MV-4-11 (cell line): ENCODE measurements around the gene PACS2.

Source experiments
- DNase-seq: peaks from one replicate; lab custom pipeline; 2025; lab: John Stamatoyannopoulos, UW

Gene PACS2

GRCh38 chr14:105388110-105388951 lies 73.8 kb downstream of the PACS2 start:
- DNase-seq: peak; percentile 81

DNA sequence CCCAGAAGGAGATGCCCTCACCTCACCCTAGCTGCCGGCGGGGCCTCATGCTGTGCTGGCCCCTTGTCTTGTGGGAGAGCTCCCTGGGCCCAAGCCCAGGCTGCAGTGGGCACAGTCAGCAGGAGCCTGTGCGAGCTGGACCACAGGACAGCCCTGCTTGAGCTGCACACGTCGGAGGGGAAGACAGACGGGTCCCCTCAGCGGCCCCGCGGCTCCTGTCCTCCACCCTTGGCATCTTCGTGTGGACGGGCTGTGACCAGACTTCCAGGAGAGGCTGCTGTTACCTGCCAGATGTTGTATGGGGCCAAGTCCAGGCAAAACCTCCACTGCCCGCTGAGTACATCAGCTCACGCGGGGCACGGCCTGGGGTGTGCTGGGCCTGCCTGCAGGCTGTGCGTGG lies 74.4 kb downstream of the PACS2 start:
- DNase-seq: no peak

- DNase-seq: no peak
Measured at GRCh38 chr14:105389534-105389933, 75.0 kb downstream of the PACS2 start.

DNA sequence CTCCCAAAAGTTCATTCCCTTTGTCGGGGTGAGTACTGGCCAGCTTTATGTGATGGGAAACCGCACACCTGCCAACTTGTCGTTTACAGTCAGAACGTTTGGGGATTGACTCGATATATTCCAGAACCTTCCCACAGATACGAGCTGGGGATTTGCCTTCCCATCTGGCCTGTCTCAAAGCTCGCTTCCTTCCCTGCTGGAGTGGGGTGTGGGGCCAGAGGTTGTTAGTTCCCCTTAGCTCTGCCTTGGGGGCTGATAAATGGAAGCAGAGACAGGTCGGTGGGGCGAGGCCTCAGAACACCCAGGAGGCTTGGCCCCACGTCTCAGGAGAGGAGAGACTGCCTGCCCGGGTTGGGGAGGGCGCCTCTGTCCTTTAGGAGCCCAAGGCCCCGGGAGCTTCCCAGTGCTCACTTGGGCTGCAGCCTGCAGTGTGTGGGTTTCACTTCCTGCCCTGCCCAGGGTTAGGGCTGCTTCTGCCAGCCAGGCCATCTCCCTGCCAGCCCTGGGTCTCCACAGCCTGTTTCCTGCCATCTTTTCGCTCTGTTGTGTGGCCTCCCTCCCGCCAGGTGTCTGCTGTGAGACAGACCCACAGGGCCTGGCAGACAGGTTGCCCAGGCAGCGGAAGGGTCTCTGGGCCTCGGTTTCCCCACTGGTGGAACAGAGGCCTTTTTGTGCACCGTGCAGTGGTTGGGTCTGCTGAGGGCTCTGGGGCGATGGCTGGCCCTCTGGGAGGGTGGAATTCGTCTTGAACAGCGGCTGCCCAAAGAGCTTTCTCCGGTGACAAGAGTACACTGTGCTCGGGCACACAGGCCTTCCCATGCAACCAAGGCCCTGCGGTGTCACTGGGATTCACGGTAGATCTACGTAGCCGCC lies 75.7 kb downstream of the PACS2 start:
- DNase-seq: peak; percentile 80

DNA sequence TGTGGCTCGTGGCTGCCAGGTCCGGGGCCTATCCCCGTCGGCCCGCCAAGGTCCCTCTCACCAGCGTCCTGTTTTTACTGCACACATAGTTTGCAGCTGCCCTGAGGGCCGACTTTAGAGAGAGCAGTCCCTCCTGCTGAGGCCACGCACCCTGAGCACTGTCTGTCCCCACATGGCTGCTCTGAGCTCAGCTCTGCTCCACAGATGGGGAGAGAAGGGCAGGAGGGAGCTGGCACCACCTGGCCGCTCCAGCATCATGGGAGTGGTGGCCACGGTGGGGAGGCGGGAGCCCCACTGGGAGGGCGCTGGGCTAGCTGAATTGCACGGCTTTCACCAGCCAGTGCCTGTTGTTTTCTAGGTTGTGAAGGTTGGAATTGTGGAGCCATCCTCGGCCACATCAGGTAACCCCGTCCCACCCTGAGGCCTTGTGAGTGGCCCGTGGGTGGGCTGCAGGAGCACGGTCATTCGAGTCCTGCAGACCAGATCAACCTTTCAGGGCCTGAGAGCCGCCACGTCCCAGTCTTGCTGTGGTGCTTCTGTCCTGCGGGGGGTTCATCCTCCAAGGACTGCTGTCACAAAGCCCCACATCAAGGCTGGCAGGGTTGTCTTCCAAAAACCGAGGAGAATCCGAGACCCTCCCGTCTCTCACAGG lies 76.4 kb downstream of the PACS2 start:
- DNase-seq: no peak

GRCh38 chr14:105391541-105391940 lies 77.0 kb downstream of the PACS2 start:
- no peak for DNase-seq

DNA sequence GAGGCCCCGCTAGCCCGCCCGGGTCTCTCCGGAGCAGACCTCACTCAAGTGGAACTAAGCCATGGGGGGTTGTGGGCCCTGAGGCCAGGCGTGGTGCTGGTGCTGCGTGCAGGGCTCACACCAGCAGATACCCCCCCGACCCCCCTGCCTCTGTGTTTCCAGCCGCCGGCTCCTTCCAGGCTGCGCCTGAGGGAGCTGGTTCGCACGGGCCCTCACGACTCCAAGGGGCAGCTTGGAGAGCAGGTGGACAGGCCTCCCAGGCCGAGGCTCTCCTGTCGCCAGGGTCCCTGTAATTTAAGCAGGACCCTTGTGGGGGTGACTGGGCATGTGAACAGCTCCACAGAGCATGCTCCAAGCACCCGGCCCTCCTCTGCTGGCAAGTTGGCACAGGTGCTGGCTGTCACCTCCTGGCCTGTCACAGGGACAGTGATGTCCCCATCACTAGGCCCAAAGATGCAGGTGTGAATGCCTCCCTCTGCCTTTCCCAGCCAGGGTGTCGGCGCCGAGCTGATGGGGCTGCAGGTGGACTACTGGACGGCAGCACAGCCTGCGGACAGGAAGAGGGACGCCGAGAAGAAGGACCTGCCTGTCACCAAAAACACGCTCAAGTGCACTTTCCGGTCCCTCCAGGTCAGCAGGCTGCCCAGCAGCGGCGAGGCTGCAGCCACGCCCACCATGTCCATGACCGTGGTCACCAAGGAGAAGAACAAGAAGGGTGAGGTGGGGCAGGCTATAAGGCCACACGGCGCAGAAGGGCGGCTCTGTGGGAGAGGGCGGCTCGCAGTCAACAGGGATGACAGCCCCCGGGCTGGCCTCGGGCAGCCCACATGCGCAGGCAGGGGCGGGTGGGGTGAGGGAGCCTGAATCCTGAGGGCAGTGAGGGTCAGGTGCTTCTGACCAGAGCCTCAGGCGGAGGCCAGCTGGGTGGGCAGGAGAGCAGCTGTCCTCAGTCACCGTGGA lies 77.9 kb downstream of the PACS2 start:
- no peak for DNase-seq

DNA sequence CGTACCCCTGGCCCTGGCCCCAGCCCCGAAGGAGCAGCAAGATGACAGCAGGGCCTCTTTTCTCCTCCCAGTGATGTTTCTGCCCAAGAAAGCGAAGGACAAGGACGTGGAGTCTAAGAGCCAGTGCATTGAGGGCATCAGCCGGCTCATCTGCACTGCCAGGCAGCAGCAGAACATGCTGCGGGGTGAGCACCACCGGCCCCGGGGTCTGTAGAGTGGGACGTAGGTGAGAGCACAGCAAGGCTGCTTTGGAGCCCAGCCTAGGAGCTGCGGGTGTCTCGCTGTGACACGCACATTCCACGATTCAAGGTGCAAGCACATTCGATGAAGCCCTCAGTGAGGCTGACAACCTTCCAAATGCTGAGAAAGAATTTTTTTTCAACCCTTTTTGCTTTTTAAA lies 78.6 kb downstream of the PACS2 start:
- DNase-seq: no peak

GRCh38 chr14:105394714-105395537 lies 80.4 kb downstream of the PACS2 start:
- DNase-seq: no peak

GRCh38 chr14:105395538-105395854 lies 80.9 kb downstream of the PACS2 start:
- DNase-seq: no peak

GRCh38 chr14:105397350-105397931 lies 82.9 kb downstream of the PACS2 start:
- no peak for DNase-seq

DNA sequence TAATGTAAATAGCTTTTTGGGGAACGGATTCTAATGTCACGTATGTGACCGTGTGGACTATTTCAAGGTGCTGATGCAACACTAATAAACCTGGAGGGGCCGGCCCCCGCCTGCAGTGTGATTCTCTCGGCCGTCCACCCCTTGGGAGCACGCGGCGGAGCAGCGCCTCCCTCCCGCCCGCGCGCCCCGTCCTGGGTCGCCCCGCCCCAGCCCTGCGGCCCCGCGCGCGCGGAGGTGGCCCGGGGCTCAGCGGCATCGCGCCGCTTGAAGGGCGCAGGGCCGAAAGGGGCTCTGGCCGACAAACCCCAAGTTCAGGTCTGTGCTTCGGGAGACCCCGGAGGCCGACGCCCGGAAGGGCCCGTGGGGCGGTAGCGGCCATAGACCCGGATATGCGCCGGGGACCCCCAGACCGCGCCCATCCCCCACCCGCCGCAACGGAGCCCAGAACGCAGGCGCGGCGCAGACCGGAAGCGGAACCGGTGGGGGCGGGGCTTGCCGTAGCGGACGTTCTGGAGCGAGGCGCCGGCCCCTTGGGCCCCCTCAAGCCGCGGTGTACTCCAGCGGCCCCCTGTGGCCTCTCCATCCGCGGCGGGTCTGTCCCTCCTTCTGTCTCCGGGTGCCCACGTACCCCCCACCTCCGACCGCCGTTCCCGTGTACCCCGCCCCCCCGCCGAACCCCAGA lies 83.6 kb downstream of the PACS2 start, which contains the start of gene TEX22:
Gene TEX22, plus strand, starts transcription at position 495 of the 682 bp plus-strand sequence. CDS start 803 bp downstream, outside the sequence.
- peak; percentile 69 for DNase-seq

DNA sequence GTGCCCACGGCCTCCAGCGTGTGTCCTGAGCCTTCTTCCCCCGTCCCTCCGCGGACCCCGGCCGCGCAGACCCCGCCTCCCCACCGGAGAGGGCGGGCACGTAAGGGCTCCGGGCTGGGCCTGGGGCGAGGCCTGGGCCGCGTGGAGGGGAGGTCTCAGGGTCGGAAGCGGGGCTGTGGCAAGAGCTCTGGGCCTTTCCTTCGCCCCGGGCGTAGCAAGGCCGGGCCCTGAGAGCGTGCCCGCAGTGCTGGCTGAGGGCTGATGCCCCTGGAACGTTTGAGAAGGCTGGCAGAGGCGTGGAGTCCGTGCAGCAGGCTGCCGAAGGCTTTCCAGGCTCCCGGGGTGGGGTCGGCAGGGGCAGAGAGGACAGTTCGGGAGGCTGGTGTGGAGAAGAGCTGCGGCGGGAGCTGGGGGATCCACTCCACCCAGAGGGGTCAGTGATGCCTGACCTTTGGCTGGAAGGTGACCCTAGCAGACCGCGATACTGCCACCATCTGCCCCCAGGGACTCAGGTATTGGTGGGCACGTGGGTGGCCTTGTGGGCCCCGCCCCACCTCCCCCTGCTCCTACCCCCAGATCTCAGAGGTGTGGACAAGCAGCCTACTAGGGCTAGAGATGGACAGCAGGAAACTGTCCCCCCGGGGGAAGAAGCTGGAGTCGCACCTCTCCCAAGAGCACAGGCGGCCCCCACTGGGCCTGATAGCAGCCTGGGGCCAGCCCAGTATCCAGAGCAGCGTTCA lies 84.3 kb downstream of the PACS2 start:
- DNase-seq: no peak

DNA sequence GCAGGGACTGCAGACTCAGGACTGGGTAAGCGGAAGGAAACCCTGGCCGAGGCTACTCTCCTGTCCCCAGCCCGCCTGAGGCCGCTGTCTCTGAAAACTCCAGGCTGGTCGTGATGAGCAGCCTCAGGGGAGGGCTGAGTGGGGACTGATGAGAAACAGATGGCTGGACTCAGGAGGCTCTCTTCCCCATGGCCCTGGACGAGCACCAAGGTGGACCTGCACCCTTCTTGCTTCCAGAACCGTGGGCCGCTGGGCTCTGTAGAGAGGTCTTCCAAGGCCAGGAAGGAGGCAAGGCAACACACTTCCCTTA lies 84.9 kb downstream of the PACS2 start:
- DNase-seq: no peak

DNA sequence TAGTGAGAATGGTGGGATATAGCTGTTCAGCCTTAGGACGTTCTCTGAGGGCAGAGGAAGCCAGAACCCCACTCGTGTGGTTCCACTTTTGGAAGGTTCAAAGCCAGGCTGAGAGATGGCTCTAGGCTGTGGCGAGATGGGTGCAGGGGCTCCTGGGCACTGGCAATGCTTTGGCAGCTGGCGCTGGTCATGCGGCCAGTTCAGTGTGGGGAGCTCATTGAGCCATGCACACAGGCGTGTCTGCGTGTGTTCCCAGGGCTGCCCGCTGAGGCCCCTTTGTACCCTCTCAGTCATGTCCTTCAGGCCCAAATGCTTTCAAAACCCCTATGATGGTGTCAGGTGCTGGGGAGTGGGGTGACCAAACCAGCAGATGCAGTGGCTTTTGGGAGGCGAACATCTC lies 85.5 kb downstream of the PACS2 start:
- no peak for DNase-seq

DNA sequence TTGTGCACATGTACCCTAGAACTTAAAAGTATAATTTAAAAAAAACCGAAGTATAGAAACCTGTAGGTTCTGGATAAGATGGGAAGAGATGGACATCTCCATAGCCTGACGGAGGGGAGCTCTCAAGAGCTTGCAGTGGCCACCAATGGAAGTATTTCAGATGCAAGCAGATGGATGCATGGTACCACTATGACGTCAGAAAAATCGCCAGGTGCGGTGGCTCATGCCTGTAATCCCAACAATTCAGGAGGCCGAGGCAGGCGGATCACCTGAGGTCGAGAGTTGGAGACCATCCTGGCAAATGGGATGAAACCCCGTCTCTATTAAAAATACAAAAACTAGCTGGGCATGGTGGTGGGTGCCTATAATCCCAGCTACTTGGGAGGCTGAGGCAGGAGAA lies 87.2 kb downstream of the PACS2 start:
- no peak for DNase-seq

GRCh38 chr14:105408592-105408991 lies 94.0 kb downstream of the PACS2 start:
- no peak for DNase-seq

DNA sequence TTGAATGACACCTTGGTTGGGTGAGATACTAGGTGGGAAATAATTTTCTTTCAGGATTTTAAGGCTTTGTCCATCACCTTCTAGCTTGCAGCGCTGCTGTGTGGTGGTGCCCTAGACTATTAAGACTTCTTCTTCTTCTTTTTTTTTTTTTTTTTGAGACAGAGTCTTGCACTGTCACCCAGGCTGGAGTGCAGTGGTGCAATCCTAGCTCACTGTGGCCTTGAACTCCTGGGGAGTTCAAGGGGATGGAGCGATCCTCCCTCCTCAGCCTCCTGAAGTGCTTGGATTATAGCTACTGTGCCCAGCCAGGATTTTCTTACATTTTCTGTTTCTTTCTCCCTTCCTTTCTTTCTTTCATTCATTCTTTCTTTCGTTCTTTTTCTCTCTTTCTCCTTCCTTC lies 94.8 kb downstream of the PACS2 start:
- DNase-seq: peak; percentile 60

GRCh38 chr14:105410642-105411016 lies 96.1 kb downstream of the PACS2 start:
- no peak for DNase-seq
